GM18511 (cell line): Measurements from ENCODE around the gene HOXD11.

Source experiments
- ATAC-seq: cut with Tn5 transposase; IDR thresholded peaks from one replicate; pipeline ENCODE4 v1.9.1; 2021; ENCODE audit warnings: mild to moderate bottlenecking, moderate library complexity; ENCODE audit not compliant: unreplicated experiment

The HOXD11 gene

GRCh38 chr2:176093145-176093897, 13.8 kb upstream of the HOXD11 start:
- no peak for ATAC-seq

- no peak for ATAC-seq
Observed at GRCh38 chr2:176093898-176094249, 13.2 kb upstream of the HOXD11 start.

GRCh38 chr2:176094349-176094748, 12.7 kb upstream of the HOXD11 start:
- ATAC-seq: no peak

- ATAC-seq: no peak
Observed at GRCh38 chr2:176095421-176095820, 11.7 kb upstream of the HOXD11 start.

- no peak for ATAC-seq
Observed at GRCh38 chr2:176096243-176096985, 10.7 kb upstream of the HOXD11 start.

GRCh38 chr2:176096986-176097819, 9.9 kb upstream of the HOXD11 start:
- ATAC-seq: peak; percentile 90

GRCh38 chr2:176097820-176098365, 9.2 kb upstream of the HOXD11 start:
- ATAC-seq: no peak

GRCh38 chr2:176098366-176099158, 8.5 kb upstream of the HOXD11 start:
- ATAC-seq: no peak

GRCh38 chr2:176099159-176099727, 7.8 kb upstream of the HOXD11 start:
- ATAC-seq: no peak

- ATAC-seq: no peak
Observed at GRCh38 chr2:176099728-176100546, 7.1 kb upstream of the HOXD11 start, which contains the start of gene HOXD12. HOXD12 (plus strand) TSS chr2:176099795; CDS start chr2:176099802, 7 bp downstream.

GRCh38 chr2:176100547-176101140, 6.4 kb upstream of the HOXD11 start:
- no peak for ATAC-seq

GRCh38 chr2:176101216-176101830, 5.8 kb upstream of the HOXD11 start:
- ATAC-seq: no peak

- no peak for ATAC-seq
Observed at GRCh38 chr2:176101842-176102241, 5.2 kb upstream of the HOXD11 start.

- no peak for ATAC-seq
Observed at GRCh38 chr2:176102309-176102866, 4.7 kb upstream of the HOXD11 start.

- no peak for ATAC-seq
Observed at GRCh38 chr2:176103194-176103593, 3.9 kb upstream of the HOXD11 start.

- ATAC-seq: no peak
Observed at GRCh38 chr2:176103742-176104315, 3.3 kb upstream of the HOXD11 start.

- no peak for ATAC-seq
Observed at GRCh38 chr2:176104316-176105077, 2.6 kb upstream of the HOXD11 start.
